Neural crest cell (in vitro differentiated cells): ENCODE measurements around the gene MRM2. TPM values are rescaled to one million over a fixed set of nuclear protein-coding genes. Genes with fewer than 3 reads are reported as not detected.

ENCODE experiments used
- DNase-seq: peaks from one replicate; pipeline ENCODE4 v3.0.0; 2021; ENCODE audit warnings: low read depth, mixed read lengths, low spot score
- H3K27ac Mint-ChIP-seq: one replicate; pipeline ENCODE4 v1.8.0; 2021; ENCODE audit warnings: mild to moderate bottlenecking, mixed read lengths; ENCODE audit not compliant: unreplicated experiment
- H3K27me3 Mint-ChIP-seq: 2 replicates; pipeline ENCODE4 v1.8.0; 2021; ENCODE audit warnings: low read depth, mild to moderate bottlenecking, mixed read lengths
- H3K36me3 Mint-ChIP-seq: 2 replicates; pipeline ENCODE4 v1.8.0; 2021; ENCODE audit warnings: low read depth, mild to moderate bottlenecking, mixed read lengths
- H3K4me1 Mint-ChIP-seq: 2 replicates; pipeline ENCODE4 v1.8.0; 2021; ENCODE audit warnings: mixed read lengths
- H3K4me3 Mint-ChIP-seq: one replicate; pipeline ENCODE4 v1.8.0; 2021; ENCODE audit warnings: mild to moderate bottlenecking, mixed read lengths
- H3K9me3 Mint-ChIP-seq: 2 replicates; pipeline ENCODE4 v1.8.0; 2021; ENCODE audit warnings: mixed read lengths
- CTCF ChIP-seq: fragments of 200-600 bp; sonication (generic); conservative IDR thresholded peaks from 2 replicates; pipeline ENCODE4 v1.5.0; 2021; ENCODE audit warnings: antibody characterized with exemption, mild to moderate bottlenecking
- total RNA-seq: library from RNA; stranded (reverse); gene quantifications from 2 replicates; pipeline ENCODE4 v1.2.1, GENCODE V29; 2021

The MRM2 gene
- total RNA-seq, 1 donor from 2014 or later = 48.5 TPM

- TF ChIP-seq CTCF = no peak
- H3K27me3 Mint-ChIP-seq = no peaks in the 10 kb centered on the region
- no peak overlapping the region for H3K4me3 Mint-ChIP-seq
- H3K4me1 Mint-ChIP-seq = no peaks in the 10 kb centered on the region
- no peaks in the 10 kb centered on the region for H3K36me3 Mint-ChIP-seq
- no peak overlapping the region for H3K27ac Mint-ChIP-seq
- DNase-seq = no peak
- H3K9me3 Mint-ChIP-seq = no peaks in the 10 kb centered on the region
Measured at GRCh38 chr7:2287745-2288144, 45.7 kb upstream of the MRM2 start.

- Mint-ChIP-seq H3K36me3 (no peaks in the 10 kb centered on the region), H3K27me3 (no peaks in the 10 kb centered on the region), H3K9me3 (no peaks in the 10 kb centered on the region), H3K4me3 (no peak overlapping the region), H3K4me1 (peaks cover 18% of the 10 kb centered on the region), H3K27ac (no peak overlapping the region)
- TF ChIP-seq CTCF = no peak
- DNase-seq = no peak
Measured at GRCh38 chr7:2283074-2283473, 41.1 kb upstream of the MRM2 start.

- no peak overlapping the region for H3K4me3 Mint-ChIP-seq
- no peak for DNase-seq
- H3K27ac Mint-ChIP-seq = peak overlapping the region; percentile 89
- H3K27me3 Mint-ChIP-seq = no peaks in the 10 kb centered on the region
- H3K36me3 Mint-ChIP-seq = no peaks in the 10 kb centered on the region
- no peaks in the 10 kb centered on the region for H3K9me3 Mint-ChIP-seq
- peaks cover 18% of the 10 kb centered on the region for H3K4me1 Mint-ChIP-seq
- TF ChIP-seq CTCF = no peak
Measured at GRCh38 chr7:2282185-2282751, 40.3 kb upstream of the MRM2 start.

DNA sequence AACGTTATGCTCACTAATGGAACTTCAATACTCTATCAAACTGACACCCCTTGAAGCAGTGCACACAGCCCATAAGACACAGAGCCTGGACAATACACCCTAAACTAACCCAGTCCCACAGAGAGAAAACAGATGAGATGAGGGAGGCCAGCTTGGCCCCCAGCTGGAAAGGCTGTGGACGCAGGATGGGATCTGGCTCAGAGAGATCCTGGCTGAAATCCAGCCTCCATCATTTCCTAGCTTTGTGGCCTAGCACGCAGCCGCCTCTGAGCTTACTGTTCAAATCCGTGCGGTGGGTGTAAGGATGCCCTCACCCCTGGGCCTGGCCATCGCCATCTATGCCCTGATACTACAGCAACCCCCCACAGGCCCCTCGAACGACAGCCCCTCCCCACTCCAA is 39.5 kb upstream of the MRM2 start:
- peaks cover 18% of the 10 kb centered on the region for H3K4me1 Mint-ChIP-seq
- H3K9me3 Mint-ChIP-seq = no peaks in the 10 kb centered on the region
- peak overlapping the region; percentile 21 for H3K27ac Mint-ChIP-seq
- DNase-seq = no peak
- H3K27me3 Mint-ChIP-seq = no peaks in the 10 kb centered on the region
- TF ChIP-seq CTCF = no peak
- no peak overlapping the region for H3K4me3 Mint-ChIP-seq
- no peaks in the 10 kb centered on the region for H3K36me3 Mint-ChIP-seq

- no peaks in the 10 kb centered on the region for H3K36me3 Mint-ChIP-seq
- DNase-seq = no peak
- no peak for TF ChIP-seq CTCF
- peaks cover 18% of the 10 kb centered on the region for H3K4me1 Mint-ChIP-seq
- H3K9me3 Mint-ChIP-seq = no peaks in the 10 kb centered on the region
- H3K27ac Mint-ChIP-seq = no peak overlapping the region
- H3K27me3 Mint-ChIP-seq = no peaks in the 10 kb centered on the region
- no peak overlapping the region for H3K4me3 Mint-ChIP-seq
Measured at GRCh38 chr7:2280424-2280823, 38.4 kb upstream of the MRM2 start.
